GM19452 (cell line): ENCODE data around the gene ZNF438.
"Not testable (repeated sequence)": the region's sequence is repeated elsewhere in the genome, so short reads cannot be mapped to it uniquely, and the experiment has no call there.

Experiments used
- ATAC-seq: cut with Tn5 transposase; IDR thresholded peaks from one replicate; pipeline ENCODE4 v1.9.1; 2021; ENCODE audit not compliant: unreplicated experiment

Gene ZNF438, protein sequence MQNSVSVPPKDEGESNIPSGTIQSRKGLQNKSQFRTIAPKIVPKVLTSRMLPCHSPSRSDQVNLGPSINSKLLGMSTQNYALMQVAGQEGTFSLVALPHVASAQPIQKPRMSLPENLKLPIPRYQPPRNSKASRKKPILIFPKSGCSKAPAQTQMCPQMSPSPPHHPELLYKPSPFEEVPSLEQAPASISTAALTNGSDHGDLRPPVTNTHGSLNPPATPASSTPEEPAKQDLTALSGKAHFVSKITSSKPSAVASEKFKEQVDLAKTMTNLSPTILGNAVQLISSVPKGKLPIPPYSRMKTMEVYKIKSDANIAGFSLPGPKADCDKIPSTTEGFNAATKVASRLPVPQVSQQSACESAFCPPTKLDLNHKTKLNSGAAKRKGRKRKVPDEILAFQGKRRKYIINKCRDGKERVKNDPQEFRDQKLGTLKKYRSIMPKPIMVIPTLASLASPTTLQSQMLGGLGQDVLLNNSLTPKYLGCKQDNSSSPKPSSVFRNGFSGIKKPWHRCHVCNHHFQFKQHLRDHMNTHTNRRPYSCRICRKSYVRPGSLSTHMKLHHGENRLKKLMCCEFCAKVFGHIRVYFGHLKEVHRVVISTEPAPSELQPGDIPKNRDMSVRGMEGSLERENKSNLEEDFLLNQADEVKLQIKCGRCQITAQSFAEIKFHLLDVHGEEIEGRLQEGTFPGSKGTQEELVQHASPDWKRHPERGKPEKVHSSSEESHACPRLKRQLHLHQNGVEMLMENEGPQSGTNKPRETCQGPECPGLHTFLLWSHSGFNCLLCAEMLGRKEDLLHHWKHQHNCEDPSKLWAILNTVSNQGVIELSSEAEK

DNA sequence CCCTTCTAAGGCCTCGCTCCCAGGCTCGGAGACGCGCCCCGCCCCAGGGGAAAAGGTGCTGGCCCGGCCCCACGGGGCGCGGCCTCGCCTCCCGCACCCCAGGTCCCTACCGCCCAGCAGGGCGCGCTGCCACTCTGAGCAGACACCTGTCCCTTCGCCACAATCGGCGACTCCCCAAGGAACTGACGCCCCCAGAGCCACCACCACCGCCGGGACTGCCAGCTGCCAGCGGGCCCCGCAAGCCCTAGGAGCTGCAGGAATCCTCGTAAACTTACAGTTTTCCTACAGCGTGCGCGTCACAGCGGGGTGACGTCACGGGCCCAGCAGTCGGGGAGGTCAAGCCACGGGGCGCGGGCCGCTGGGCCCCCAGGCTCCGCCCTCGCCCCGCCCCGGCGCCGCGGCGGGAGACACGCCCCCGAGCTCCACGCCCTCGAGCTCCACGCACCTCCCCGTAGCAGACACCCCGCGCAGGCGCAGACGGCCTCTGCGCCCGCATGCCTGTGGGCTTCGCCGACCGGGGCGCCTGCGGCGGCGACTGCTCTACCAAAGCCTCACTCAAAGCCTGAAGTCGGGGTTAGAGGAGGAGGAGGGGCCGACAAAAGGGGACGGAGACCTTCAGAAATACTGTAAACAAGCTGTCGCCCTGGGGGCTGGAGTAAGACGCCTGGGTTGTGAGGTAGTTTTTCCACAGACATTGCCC is at the start of gene ZNF438:
Gene ZNF438, minus strand, starts transcription at position 308 of the 700 bp plus-strand sequence. CDS start 154,831 bp downstream, outside the sequence.
- ATAC-seq = peak; percentile 83

DNA sequence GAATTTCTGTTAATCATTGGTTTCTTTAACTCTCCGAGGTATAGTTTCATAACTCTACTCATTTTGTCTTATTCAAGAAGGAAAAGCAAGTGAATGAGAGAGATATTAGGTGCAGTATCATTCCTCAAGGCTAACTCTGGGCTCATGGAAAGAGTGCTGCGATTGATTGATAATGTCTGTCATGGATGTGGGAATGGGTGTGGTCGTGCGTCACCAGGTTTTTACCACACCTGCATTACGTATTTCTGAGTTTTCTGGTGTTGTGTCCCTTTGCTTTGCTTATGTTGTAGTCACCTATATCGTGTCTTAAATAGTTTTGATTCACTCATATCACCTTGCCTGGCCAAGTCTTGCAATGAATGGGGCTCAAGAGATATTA is 44.9 kb upstream of the ZNF438 start:
- ATAC-seq = no peak

DNA sequence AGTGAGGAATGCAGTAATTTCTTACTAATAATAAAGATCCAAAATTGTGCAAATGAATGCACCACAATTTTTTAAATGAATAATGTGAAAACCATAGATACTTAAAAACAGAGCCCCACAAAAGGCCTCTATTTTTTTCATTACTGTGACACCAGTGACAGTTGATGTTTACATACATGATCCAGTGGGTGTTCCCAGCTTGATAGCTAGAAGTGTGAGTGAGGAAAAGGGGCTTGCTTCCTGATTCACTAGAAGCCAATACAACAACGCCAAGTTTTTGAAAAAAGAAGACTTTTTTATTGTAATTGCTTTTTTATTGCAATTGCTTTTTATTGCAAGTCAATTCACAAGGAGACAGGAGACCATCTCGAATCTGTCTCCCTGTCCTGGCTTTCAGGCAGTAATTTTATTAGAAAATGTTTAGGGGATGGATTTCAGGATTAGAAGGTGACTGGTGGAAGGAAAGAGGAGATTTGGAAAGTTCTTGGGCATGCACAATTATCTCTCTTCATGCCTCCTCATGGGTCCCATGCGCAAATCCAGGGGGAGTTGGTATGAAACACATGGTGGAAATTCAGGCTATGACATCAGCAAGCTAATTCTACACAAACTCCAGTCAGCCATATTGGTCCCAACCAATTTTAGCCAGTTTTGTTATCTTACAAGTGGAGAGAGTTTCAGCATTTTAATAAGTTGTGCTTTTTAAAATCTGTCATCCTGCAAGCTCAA is 44.4 kb upstream of the ZNF438 start:
- no peak for ATAC-seq

DNA sequence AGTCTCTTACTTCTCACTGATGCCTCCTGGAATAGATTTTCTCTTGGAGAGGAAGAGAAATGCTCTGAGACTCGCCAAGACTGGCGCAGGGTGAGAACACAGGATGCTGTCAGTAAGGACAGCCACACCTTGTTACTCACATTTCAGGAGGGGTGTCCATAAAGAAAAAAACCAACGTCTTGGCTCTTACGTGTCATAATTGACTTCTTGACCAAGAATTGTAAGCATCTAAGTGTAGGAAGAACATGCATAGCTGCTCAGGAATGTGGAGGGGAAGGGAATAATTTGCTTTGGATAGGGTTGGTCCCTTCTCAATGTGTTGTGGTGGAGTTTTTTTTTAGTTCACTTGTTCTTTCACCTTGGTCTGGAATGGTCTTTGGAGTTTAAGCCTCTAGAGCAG is 43.8 kb upstream of the ZNF438 start:
- no peak for ATAC-seq

DNA sequence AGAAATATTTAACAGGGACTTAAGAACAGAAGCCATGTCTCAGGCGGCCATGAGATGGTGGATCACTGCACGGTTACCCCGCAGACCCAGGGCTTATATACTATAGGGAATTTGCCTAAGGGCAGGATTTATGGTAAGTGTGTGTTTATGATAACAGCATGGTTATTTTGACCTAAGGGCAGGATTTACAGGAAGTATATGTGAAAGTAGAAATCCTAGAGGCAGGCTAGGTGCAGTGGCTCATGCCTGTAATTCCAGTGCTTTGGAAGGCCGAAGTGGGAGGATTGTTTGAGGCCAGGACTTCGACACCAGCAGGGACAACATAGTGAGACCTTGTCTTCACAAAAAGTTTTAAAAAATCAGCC is 43.0 kb upstream of the ZNF438 start:
- no peak for ATAC-seq

DNA sequence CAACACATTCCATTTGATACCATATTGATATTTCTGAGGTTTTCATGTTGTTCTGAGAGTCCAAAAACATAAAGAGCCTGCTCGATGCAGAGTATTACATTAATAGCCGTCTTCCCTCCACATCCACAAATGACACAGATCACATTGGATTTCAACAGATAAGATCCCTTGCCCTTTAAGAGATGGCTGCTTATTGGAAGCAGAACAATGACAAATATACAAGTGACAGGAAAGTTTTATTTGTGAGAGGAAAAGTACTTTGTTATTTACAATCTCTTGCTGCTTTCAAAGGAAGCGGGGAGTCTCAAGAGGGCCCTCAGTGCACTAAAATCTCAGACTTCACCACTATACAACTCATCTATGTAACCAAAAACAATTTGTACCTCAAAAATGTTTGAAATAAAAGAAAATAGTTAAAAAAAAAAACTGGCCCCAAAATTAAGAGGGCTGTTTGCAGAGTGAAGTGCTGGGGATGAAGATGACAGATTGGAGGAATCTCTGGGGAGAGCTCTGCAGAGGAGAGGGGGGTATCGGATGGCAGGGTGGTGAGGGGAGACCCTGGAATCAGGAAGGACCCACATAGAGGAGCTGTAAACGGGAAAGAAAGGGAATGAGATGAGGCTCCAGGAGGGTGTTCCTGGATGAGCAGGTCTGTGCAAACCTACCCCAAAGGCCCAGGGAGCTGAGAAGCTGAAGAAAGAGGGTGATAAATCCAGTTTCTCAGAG is 42.5 kb upstream of the ZNF438 start:
- ATAC-seq = no peak

DNA sequence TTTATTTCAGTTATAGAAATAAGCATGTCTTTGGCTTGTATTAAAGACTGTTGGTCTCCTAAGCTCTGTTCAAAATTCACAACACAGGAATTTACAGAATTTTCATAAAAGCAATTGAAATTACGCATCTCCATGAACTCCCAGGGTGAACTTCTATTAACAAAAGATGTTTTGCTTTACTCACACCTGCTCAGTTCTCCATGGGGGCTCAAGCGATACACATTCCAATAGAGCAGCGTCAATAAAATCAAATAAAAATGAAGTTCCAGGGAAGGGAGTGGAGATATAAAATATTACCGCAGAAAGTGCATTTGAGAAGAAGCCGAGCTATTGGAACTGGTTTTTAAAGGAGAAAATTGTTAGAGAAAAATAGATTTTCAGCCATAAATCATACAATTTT is 41.5 kb upstream of the ZNF438 start:
- no peak for ATAC-seq

DNA sequence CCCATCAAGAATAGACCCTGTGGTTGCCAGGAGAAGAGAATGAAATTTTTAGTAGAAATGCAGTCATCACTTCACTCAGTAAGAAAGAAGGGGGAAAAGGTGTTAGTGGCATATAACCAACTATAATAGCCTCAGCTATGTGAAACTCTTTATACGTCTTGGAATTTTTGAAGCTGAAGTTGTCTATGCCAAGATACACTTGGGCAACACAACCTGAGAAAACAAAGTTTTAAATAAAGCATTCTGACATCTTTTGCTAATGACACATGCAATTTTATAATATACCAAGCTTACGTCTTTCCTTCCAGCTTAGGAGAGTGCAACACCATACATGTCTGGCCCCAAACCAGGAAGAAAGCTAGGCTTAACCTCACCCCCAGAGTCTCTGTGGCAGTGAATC is 40.8 kb upstream of the ZNF438 start:
- no peak for ATAC-seq

DNA sequence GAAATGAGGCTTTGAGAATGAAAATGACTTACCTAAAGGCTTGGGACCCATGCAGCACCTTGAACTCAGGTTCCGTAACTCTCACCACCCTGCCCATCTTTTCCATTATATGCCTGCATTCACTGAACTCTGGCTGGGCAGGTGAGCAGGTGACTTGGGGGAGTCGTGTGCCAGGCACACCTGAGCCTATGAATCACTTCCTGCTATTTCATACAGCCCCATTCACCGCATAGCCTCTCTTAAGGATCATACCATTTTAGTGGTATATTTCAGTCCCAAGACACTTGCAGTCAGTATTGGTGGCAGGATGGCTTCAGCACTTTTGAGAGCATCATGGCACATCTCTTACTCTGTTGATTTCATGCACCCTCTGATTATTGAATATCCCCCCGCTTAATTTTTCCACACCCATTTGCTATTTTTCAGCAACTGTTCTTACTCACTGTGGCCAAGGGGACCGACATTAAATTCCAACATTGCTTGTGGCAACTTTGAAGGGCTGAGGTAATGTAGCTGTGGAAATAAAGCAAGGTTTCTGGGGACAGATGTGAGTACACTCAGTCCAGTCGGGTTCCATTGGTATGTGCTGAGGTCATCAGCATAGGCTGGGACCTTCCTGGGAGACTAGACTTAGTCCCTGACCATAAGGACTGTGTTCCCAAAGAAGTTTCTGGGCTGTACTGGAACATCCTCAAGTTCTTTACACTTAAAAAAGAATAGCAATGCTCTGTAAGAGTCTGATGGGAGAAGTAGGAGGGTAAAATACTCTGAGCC is 39.8 kb upstream of the ZNF438 start:
- ATAC-seq = no peak

DNA sequence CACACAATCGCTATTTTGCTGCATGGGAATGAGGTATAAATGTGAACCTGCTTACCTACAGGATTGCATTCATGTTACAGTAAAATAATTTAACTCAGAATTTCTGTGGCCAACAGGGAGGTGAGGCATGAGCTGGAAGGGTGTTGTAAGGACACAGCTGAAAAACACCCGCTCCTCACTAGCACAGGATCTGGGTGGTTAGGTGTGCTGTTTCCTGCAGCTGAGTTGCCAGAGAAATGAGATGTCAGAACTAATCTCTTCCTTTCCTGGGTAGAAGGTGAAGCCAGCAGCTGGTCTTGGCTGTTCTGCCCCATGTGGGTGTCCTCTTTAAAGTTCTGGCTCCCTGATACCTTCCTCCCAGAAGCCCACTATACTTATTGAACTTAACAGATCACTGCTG is 39.0 kb upstream of the ZNF438 start:
- no peak for ATAC-seq

DNA sequence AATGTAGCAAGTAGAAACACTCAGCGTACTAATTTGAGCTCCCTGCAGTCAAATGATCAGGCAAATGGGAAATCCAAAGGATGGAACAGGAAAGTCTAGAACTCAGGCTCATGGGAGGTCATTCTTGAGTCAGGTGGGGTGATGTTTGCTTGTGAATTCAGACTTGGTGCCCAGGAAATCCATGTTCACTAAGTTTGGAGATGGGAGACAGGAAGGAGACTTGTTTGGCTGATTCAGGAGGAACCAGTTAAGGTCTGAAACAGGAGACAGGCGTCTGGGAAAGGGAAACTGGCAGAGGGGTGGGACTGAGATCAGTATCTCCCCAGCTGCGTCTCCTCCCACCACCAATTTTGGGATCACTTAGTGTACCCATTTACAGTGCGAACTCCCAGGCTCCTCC is 38.4 kb upstream of the ZNF438 start:
- ATAC-seq = no peak

DNA sequence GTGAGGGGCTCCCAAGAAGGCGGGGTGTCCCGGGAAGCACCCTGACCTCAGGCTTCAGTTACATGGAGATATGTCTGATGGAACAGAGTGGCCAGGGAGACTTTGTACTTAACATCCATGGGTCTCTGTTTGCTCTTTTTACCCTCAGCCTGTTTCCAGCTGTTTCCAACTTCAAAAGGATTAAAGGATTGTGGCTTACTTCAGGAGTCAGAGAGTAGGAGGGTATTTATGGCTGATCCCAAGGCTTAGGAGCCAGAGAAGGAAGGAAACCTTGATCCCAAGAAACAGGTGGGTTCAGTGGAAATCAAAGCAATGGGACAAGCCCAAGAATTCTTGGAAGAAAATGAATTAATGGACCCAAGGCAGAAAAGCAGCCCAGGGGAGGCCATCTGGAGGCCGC is 37.7 kb upstream of the ZNF438 start:
- ATAC-seq = no peak

DNA sequence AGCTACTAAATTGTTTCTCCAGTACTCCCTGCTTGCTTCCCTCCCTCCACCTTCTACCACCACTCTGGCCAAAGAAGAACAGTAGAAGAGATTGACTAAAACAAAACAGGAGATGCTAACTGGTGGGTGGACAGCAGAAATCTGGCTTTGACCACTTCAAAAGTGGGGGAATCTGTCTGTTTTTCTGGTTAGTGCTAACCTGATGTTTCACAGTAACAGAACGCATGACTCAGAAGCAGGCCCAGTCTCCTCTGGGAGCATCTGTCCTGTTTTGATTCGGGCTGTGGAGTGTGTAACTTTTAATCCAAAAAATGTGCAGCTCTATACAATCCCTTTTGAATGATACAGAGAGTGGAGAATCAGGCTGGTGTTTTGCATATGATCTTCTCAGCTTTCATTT is 32.7 kb upstream of the ZNF438 start:
- ATAC-seq = no peak

DNA sequence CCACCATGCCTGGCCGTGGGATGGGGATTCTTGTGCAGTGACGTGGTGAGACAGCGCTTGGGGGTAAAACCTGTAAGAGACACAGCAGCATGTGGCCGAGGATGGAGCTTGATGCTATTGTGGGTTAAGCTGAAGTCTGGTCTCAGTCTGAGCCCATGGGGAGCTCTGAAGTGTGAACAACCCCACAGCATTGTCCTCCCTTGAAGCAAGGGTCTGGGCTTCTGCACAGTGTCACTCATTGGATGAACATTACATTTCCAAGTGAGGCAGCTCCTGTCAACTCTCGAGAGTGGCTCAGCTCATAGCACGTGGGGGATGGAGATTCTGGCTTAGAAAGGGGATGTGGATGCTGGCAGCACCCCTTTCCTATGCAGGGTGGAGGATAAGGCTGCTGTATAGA is 32.2 kb upstream of the ZNF438 start:
- ATAC-seq = no peak

DNA sequence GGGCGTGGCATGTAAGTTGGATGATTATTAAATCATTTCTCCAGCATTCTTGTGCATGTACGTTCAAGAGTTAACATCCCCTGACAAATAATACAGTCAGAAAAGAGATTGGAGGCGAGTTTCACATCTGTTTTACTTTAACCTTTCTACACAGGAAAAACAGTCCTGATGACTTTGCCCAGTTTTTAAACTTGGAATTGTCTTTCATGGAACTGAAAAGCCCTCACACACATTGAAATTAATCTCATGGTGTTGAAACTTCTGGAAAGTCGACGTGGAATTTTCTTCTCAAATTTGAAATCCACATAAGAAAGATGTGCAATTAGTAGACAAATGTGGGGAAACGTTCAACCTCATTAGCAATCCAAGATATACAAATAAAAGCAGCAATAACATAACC is 31.2 kb upstream of the ZNF438 start:
- ATAC-seq = no peak

DNA sequence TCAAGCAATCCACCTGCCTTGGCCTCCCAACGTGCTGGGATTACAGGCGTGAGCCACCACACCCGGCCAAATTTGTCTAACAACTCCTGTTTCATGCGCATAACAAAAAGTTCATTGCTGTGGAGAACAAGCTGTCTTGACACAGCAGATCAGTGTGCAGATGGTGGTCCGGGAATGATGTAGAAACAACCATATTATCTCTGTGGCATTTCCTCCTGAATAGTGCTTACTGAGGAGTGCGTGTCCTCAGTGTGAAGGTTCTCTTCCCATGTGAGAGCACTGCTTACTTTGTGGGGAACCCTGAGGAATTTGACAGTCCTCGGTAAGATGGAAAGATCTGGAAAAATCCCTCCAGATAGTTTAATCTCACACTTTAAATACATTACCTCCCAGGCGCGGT is 30.3 kb upstream of the ZNF438 start:
- no peak for ATAC-seq

DNA sequence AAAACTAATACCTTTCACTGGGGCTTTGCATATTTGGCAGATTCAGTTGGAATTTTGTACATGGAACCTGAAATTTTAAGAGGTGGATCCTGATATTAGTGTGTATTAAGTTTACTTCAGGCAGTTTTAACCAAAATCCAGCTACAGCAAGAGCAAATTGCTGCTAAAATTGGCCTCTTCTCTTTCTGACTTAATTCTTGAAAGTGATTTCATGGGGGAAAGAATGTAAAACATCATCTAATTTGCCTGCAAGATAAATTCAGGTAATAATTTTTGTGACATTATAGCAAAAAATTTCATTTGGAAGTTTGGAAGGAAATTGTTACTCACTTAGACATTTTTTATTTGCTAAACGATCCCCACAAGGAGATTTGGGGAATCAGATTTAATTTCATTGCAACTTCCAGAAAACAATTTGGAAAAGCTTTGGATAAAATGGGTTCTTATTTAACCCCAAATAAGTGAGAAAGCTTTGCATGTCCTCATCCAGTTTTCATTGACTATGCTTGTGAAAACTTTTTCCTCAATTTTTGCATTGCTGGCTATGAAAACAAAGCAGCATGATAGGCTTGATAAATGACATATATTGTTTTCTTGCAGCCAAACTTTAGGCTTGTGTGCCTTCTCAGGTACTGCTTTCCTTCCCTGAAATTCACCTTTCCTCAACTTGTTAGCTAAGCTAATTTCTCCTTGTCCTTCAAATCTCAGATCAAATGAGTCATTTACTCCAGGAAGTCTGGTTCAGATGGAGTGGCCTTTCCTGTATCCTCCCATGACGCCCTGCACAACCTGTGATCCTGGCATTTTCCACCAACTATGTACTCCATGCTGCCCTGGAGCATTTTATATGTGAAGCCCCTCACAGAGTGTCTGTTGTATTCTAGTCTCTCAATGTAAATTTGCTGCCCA is 27.4 kb upstream of the ZNF438 start:
- no peak for ATAC-seq

DNA sequence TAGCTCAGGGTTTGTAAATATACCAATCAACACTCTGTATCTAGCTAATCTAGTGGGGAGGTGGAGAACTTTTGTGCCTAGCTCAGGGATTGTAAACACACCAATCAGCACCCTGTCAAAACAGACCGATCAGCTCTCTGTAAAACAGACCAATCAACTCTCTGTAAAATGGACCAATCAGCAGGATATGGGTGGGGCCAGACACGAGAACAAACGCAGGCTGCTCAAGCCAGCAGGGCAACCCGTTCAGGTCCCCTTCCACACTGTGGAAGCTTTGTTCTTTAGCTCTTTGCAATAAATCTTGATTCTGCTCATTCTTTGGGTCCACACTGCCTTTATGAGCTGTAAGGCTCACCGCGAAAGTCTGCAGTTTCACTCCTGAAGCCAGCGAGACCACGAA is 25.0 kb upstream of the ZNF438 start:
- not testable (repeated sequence) for ATAC-seq
